ENCODE measurements around the gene NRBF2.
"Not testable (repeated sequence)": the region's sequence is repeated elsewhere in the genome, so short reads cannot be mapped to it uniquely, and the experiment has no call there.

NRBF2 gene

GRCh38 chr10:63150745-63151144 is 17.6 kb downstream of the NRBF2 start:
- Histone ChIP-seq H3K27ac (ENCODE audit: low read length) (no peak overlapping the region), H3K9me3 (ENCODE audit: insufficient read depth, low read length, severe bottlenecking) (no peaks in the 10 kb centered on the region), H4K20me1 (ENCODE audit: insufficient read depth, low read length) (peaks cover 3% of the 10 kb centered on the region; the same call in 1 of the 2 replicates), H3K4me1 (ENCODE audit: insufficient read depth, low read length) (no peaks in the 10 kb centered on the region), H3K9ac (ENCODE audit: low read depth, low read length) (no peak overlapping the region), H3K4me3 (ENCODE audit: low read depth in 1 of 2, low read length in 2 of 2) (no peak overlapping the region), H3K27me3 (ENCODE audit: insufficient read depth, low read length, poor library complexity) (no peaks in the 10 kb centered on the region), H3K4me2 (ENCODE audit: insufficient read depth, low read length) (no peak overlapping the region), H2AFZ (ENCODE audit: low read depth, low read length) (no peak overlapping the region), H3K79me2 (ENCODE audit: insufficient read depth, low read length) (peaks cover 36% of the 10 kb centered on the region), H3K36me3 (ENCODE audit: insufficient read depth, low read length) (peaks cover 40% of the 10 kb centered on the region)
- no peak for ATAC-seq (ENCODE audit: insufficient read depth, low read depth)
- no peak for DNase-seq
- no peak for TF ChIP-seq EZH2 (IDR thresholded peaks at IDR 0.05; ENCODE audit: borderline replicate concordance, low read depth, low read length, severe bottlenecking)
- TF ChIP-seq, protein P1, sequence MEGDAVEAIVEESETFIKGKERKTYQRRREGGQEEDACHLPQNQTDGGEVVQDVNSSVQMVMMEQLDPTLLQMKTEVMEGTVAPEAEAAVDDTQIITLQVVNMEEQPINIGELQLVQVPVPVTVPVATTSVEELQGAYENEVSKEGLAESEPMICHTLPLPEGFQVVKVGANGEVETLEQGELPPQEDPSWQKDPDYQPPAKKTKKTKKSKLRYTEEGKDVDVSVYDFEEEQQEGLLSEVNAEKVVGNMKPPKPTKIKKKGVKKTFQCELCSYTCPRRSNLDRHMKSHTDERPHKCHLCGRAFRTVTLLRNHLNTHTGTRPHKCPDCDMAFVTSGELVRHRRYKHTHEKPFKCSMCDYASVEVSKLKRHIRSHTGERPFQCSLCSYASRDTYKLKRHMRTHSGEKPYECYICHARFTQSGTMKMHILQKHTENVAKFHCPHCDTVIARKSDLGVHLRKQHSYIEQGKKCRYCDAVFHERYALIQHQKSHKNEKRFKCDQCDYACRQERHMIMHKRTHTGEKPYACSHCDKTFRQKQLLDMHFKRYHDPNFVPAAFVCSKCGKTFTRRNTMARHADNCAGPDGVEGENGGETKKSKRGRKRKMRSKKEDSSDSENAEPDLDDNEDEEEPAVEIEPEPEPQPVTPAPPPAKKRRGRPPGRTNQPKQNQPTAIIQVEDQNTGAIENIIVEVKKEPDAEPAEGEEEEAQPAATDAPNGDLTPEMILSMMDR (IDR thresholded peaks at IDR 0.05; ENCODE audit: borderline replicate concordance, extremely low read depth, low read length, poor library complexity, severe bottlenecking) = no peak

DNA sequence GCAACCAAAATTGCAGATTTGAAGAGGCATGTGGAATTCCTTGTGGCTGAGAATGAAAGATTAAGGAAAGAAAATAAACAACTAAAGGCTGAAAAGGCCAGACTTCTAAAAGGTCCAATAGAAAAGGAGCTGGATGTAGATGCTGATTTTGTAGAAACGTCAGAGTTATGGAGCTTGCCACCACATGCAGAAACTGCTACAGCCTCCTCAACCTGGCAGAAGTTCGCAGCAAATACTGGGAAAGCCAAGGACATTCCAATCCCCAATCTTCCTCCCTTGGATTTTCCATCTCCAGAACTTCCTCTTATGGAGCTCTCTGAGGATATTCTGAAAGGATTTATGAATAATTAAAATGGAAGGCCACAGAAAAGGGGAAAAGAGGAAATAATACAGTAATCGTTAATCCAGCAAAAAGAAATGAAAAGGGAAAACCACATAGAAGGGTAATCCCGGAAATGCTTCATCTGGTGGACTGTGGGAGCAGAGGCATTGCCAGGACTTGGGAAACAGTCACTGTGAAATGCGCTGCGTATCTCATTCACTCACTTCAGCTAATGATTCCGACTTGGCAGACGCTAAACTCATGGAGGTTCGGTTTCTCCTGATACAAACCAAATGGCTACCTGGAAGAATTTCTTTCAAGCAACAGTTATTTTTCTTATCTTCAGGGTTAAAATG is 20.9 kb downstream of the NRBF2 start:
- Histone ChIP-seq H3K79me2 (ENCODE audit: insufficient read depth, low read length) (peaks cover 10% of the 10 kb centered on the region; the same call in 1 of the 2 replicates), H3K36me3 (ENCODE audit: insufficient read depth, low read length) (peaks cover 36% of the 10 kb centered on the region)
- not testable (repeated sequence) for H3K4me1 ChIP-seq (ENCODE audit: insufficient read depth, low read length); H3K4me2 ChIP-seq (ENCODE audit: insufficient read depth, low read length); H3K4me3 ChIP-seq (ENCODE audit: low read depth in 1 of 2, low read length in 2 of 2); H3K9ac ChIP-seq (ENCODE audit: low read depth, low read length); DNase-seq; H2AFZ ChIP-seq (ENCODE audit: low read depth, low read length); H3K27ac ChIP-seq (ENCODE audit: low read length); H4K20me1 ChIP-seq (ENCODE audit: insufficient read depth, low read length); ATAC-seq (ENCODE audit: insufficient read depth, low read depth); H3K27me3 ChIP-seq (ENCODE audit: insufficient read depth, low read length, poor library complexity); H3K9me3 ChIP-seq (ENCODE audit: insufficient read depth, low read length, severe bottlenecking)

DNA sequence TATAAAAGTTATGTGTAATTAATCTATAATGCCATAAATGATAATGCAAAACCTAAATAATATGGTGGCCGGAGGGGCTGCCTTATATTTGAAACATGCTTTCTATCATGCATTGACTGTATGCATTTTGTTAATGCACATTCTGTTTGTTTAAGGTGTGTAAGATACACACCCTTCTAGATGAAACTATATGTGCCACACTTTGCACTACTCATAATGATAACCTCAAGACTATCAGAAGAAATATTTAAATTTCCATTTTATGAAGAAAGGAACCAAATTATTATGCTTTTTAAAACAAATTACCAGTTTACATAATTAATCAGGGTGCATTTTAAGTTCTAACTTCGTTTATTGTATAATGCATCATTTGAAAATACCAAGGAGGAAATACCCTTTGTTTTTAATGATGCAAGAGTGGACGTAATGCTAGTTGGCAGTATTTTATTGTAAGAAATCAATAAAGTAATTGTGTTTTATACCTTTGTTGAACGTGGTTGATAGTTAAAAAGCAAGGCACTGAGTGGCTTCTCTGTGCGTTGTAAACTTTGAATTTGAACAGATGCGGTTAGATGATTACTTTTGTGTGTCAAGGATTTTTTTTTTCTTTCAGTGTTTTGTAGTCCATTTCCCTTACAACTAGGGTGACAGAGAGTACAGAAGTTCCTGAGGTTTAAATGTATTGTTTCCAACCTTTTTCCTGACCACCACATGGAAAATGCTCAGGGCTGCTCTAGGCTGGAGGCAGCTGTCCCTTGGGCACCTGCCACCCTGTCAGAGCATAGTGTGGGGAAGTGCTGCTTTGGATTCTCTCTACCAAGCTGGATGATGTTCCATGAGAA is 21.6 kb downstream of the NRBF2 start:
- DNase-seq (no peak), ATAC-seq (ENCODE audit: insufficient read depth, low read depth) (no peak)
- Histone ChIP-seq H3K27me3 (ENCODE audit: insufficient read depth, low read length, poor library complexity) (no peaks in the 10 kb centered on the region), H3K36me3 (ENCODE audit: insufficient read depth, low read length) (peaks cover 36% of the 10 kb centered on the region), H3K4me1 (ENCODE audit: insufficient read depth, low read length) (no peaks in the 10 kb centered on the region), H3K4me2 (ENCODE audit: insufficient read depth, low read length) (no peak overlapping the region), H3K27ac (ENCODE audit: low read length) (no peak overlapping the region), H2AFZ (ENCODE audit: low read depth, low read length) (no peak overlapping the region), H3K79me2 (ENCODE audit: insufficient read depth, low read length) (peaks cover 4% of the 10 kb centered on the region; the same call in 1 of the 2 replicates), H3K4me3 (ENCODE audit: low read depth in 1 of 2, low read length in 2 of 2) (no peak overlapping the region), H4K20me1 (ENCODE audit: insufficient read depth, low read length) (peaks cover 9% of the 10 kb centered on the region), H3K9me3 (ENCODE audit: insufficient read depth, low read length, severe bottlenecking) (no peaks in the 10 kb centered on the region), H3K9ac (ENCODE audit: low read depth, low read length) (no peak overlapping the region)
- TF ChIP-seq, protein P1 (IDR thresholded peaks at IDR 0.05; ENCODE audit: borderline replicate concordance, extremely low read depth, low read length, poor library complexity, severe bottlenecking) = no peak
- TF ChIP-seq EZH2 (IDR thresholded peaks at IDR 0.05; ENCODE audit: borderline replicate concordance, low read depth, low read length, severe bottlenecking) = no peak

GRCh38 chr10:63155388-63156020 is 22.4 kb downstream of the NRBF2 start:
- Histone ChIP-seq H4K20me1 (ENCODE audit: insufficient read depth, low read length) (peaks cover 9% of the 10 kb centered on the region), H3K9ac (ENCODE audit: low read depth, low read length) (no peak overlapping the region), H3K4me3 (ENCODE audit: low read depth in 1 of 2, low read length in 2 of 2) (no peak overlapping the region), H3K36me3 (ENCODE audit: insufficient read depth, low read length) (peaks cover 34% of the 10 kb centered on the region), H3K79me2 (ENCODE audit: insufficient read depth, low read length) (no peaks in the 10 kb centered on the region), H3K27me3 (ENCODE audit: insufficient read depth, low read length, poor library complexity) (no peaks in the 10 kb centered on the region), H2AFZ (ENCODE audit: low read depth, low read length) (no peak overlapping the region), H3K4me1 (ENCODE audit: insufficient read depth, low read length) (no peaks in the 10 kb centered on the region), H3K4me2 (ENCODE audit: insufficient read depth, low read length) (no peak overlapping the region), H3K27ac (ENCODE audit: low read length) (no peak overlapping the region), H3K9me3 (ENCODE audit: insufficient read depth, low read length, severe bottlenecking) (no peaks in the 10 kb centered on the region)
- ATAC-seq (ENCODE audit: insufficient read depth, low read depth) = no peak
- DNase-seq = no peak
- TF ChIP-seq EZH2 (IDR thresholded peaks at IDR 0.05; ENCODE audit: borderline replicate concordance, low read depth, low read length, severe bottlenecking) = no peak
- TF ChIP-seq, protein P1 (IDR thresholded peaks at IDR 0.05; ENCODE audit: borderline replicate concordance, extremely low read depth, low read length, poor library complexity, severe bottlenecking) = no peak
